Activated effector memory CD4-positive, alpha-beta T cell treated with Interleukin-2 at 50 U/mL for 16 hours (primary cell): ENCODE results near the gene IFNAR1.
"Not testable (repeated sequence)": the region's sequence is repeated elsewhere in the genome, so short reads cannot be mapped to it uniquely, and the experiment has no call there.

Source experiments
- DNase-seq: peaks from one replicate; pipeline ENCODE4 v3.0.0-alpha.2; 2020

The IFNAR1 gene

GRCh38 chr21:33378081-33378480 is 53.3 kb downstream of the IFNAR1 start:
- DNase-seq, result no peak

DNA sequence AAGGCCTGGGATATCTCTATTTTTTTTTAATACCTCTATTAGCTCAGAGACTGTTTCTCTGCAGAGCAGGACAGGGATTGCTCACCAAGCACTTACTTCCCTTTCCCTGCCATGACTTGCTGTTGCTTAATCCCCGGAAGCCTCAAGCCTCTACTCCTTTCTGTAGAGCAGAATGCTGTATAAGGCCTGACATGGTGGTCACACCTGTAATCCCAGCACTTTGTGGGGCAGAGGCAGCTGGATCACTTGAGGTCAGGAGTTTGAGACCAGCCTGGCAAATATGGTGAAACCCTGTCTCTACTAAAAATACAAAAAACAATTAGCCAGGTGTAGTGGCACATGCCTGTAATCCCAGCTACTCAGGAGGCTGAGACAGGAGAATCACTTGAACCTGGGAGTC is 55.2 kb downstream of the IFNAR1 start:
- not testable (repeated sequence) for DNase-seq

GRCh38 chr21:33380483-33380998 is 55.8 kb downstream of the IFNAR1 start:
- peak; percentile 79 for DNase-seq

GRCh38 chr21:33381381-33381780 is 56.6 kb downstream of the IFNAR1 start:
- not testable (repeated sequence) for DNase-seq

GRCh38 chr21:33383056-33383888 is 58.5 kb downstream of the IFNAR1 start:
- peak; percentile 62 for DNase-seq

GRCh38 chr21:33384841-33385331 is 60.1 kb downstream of the IFNAR1 start:
- no peak for DNase-seq

DNA sequence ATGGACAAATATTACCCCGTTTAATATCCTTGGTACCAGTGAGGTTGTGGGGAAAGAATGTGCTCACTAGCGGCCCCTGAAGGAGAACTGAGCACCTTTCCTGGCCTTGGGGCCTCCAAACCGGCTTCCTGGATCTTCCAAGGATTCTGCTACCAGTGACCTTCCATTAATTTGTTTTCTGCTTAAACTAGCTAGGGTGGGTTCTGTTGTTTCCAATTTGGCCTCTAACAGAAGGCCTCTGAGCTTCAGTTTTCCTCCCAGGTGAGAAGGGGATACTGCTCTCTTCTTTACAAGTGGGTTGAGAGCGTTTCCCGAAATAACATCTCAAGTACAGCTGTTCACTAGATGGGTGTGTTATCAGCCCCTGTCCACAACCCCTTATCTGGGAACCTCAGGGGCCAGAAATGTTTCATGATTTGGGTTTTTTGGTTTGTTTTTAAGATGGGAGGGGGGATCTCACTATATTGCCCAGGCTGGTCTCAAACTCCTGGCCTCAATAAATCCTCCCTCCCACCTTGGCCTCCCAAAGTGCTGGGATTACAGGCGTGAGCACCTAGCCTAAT is 61.5 kb downstream of the IFNAR1 start:
- no peak for DNase-seq

GRCh38 chr21:33387294-33387693 is 62.5 kb downstream of the IFNAR1 start:
- no peak for DNase-seq

DNA sequence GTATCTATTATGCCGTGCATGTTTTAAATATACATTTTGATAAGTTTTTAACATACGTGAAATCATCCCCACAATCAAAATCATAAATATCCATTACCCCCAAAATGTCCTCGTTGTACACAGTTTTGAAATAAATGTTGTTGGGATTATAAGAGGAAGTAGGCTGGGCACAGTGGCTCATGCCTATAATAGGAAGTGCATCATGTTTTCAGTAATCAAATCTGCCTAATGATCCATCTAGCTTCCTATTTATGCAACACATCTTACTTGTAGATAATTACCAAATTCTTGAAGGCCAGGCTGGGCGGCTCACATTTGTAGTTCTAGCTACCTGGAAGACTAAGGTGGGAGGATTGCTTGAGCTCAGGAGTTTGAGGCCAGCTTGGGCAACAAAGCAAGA is 63.4 kb downstream of the IFNAR1 start:
- DNase-seq, result no peak

- no peak for DNase-seq
Observed at GRCh38 chr21:33390479-33390878, 65.7 kb downstream of the IFNAR1 start.

- no peak for DNase-seq
Observed at GRCh38 chr21:33391656-33392055, 66.9 kb downstream of the IFNAR1 start.

DNA sequence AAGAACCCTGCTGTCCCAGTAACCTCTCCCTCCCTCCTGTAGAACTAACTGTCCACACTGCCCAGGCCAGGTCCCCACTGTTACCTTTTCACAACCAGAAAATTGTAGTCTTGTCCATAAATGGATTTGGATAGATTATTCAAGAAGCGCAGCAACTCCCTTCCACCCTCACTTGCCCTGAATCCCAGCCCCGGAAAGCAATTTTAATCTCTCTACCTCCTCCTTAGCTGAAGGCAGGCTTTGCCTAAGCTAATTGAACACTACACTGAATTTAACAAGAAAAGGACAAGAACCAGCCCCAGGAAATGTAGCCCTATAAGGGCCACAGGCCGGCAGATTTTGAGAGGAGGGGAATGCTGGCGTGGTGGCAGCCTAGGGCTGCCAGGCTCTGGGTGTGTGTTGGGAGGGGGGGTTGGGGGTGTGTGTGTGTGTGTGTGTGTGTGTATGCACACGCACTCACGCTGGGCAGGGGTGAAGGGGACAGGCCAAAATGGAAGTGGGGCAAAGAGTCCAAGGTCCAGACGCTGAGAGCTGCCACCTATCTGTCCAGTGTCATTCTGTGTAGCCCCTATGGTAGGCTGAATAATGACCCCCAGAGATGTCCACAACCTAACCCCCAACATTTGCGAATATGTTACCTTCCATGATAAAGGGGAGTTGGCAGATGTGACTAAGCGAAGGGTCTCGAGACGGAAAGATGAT is 67.7 kb downstream of the IFNAR1 start:
- DNase-seq, result no peak

- no peak for DNase-seq
Observed at GRCh38 chr21:33393348-33393747, 68.6 kb downstream of the IFNAR1 start.

GRCh38 chr21:33394260-33394659 is 69.5 kb downstream of the IFNAR1 start:
- no peak for DNase-seq

DNA sequence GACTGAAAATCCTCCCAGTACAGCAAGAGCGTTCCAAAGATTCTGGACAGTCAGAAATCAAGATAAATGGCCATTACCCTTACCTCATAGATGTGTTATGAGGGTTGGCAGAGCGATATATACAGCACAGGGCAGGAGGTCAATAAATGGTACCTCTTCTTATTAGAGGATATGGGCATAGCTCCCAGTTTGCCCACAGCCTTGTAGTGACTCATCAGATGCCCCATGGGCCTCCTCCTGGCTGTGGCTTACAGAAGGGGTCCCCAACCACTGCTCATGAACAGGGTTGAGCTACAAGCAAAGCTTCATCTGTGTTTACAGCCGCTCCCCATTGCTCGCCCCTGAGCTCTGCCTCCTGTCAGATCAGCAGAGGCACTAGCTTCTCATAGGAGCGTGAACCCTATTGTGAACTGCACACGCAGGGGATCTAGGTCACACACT is 71.1 kb downstream of the IFNAR1 start:
- no peak for DNase-seq

GRCh38 chr21:33396436-33396835 is 71.7 kb downstream of the IFNAR1 start:
- DNase-seq, result no peak

DNA sequence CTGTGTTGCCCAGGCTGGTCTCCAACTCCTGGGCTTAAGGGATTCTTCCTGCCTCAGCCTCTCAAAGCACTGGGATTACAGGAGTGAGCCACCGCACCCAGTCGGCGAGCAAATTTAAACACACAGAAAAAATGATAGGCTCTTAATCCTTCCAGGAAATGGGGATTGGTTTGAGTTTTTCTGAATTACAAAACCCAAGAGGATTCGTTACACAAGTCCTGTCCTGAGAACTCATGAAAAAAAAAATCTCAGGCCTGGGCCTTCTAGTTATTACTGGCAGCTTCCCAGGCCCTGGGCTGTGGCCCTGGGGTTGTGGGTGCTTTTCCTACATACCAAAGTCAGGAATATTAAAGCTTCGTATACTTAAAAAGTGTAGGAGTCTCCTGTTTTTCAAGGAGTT is 72.2 kb downstream of the IFNAR1 start:
- DNase-seq, result no peak

GRCh38 chr21:33397717-33398116 is 72.9 kb downstream of the IFNAR1 start:
- no peak for DNase-seq

GRCh38 chr21:33398361-33398760 is 73.6 kb downstream of the IFNAR1 start:
- DNase-seq, result no peak

GRCh38 chr21:33401630-33401992 is 76.8 kb downstream of the IFNAR1 start:
- no peak for DNase-seq

GRCh38 chr21:33402001-33402979 is 77.5 kb downstream of the IFNAR1 start:
- DNase-seq, result no peak

GRCh38 chr21:33403128-33403785 is 78.5 kb downstream of the IFNAR1 start, which contains the start of gene IFNGR2:
IFNGR2 (plus strand) TSS chr21:33403413; CDS start chr21:33403544, 131 bp downstream.
- DNase-seq, result no peak
